DOHH2 (cell line): ENCODE measurements around the gene MMADHC.
"Not testable (repeated sequence)": the region's sequence is repeated elsewhere in the genome, so short reads cannot be mapped to it uniquely, and the experiment has no call there.

Experiments used
- H3F3A ChIP-seq: fragments of 200-600 bp; sonication (generic), shearing (Covaris generic); 2 replicates; pipeline ENCODE4 v1.6.0; 2016; ENCODE audit warnings: antibody characterized with exemption, mild to moderate bottlenecking; ENCODE audit not compliant: control insufficient read depth, insufficient read depth
- H3K27ac ChIP-seq: fragments of 200-600 bp; sonication (generic); 2 replicates; pipeline ENCODE4 v1.5.1; 2014; ENCODE audit warnings: low read depth, mild to moderate bottlenecking, low read length, moderate library complexity
- H3K27me3 ChIP-seq: fragments of 200-600 bp; sonication (generic); 2 replicates; pipeline ENCODE4 v1.6.1; 2014; ENCODE audit warnings: mild to moderate bottlenecking, low read length, mixed read lengths; ENCODE audit not compliant: control insufficient read depth
- H3K36me3 ChIP-seq: fragments of 200-600 bp; sonication (generic); 2 replicates; pipeline ENCODE4 v1.6.1; 2014; ENCODE audit warnings: mild to moderate bottlenecking, low read length, moderate library complexity, mixed read lengths; ENCODE audit not compliant: control insufficient read depth
- H3K4me1 ChIP-seq: fragments of 200-600 bp; sonication (generic); 2 replicates; pipeline ENCODE4 v1.6.1; 2014; ENCODE audit warnings: mild to moderate bottlenecking, low read length, mixed read lengths; ENCODE audit not compliant: control insufficient read depth
- H3K4me2 ChIP-seq: fragments of 200-600 bp; sonication (generic); 2 replicates; pipeline ENCODE4 v1.6.0; 2014; ENCODE audit warnings: mild to moderate bottlenecking, low read length, moderate library complexity
- H3K4me3 ChIP-seq: fragments of 200-600 bp; sonication (generic); 2 replicates; pipeline ENCODE4 v1.5.1; 2014; ENCODE audit warnings: mild to moderate bottlenecking, low read length, mixed read lengths
- H3K79me2 ChIP-seq: fragments of 200-600 bp; sonication (generic); 2 replicates; pipeline ENCODE4 v1.6.1; 2014; ENCODE audit warnings: mild to moderate bottlenecking, low read length, mixed read lengths; ENCODE audit not compliant: control insufficient read depth
- H3K9me2 ChIP-seq: fragments of 200-600 bp; sonication (generic); replicated peaks from 2 replicates; pipeline ENCODE4 v1.6.1; 2014; ENCODE audit warnings: mild to moderate bottlenecking, low read length, mixed read lengths; ENCODE audit not compliant: control insufficient read depth
- H3K9me3 ChIP-seq: fragments of 200-600 bp; sonication (generic); 2 replicates; pipeline ENCODE4 v1.6.1; 2014; ENCODE audit warnings: antibody characterized with exemption, low read length, mixed read lengths; ENCODE audit not compliant: control insufficient read depth, insufficient read depth
- H4K20me1 ChIP-seq: fragments of 200-600 bp; sonication (generic); 2 replicates; pipeline ENCODE4 v1.6.0; 2014; ENCODE audit warnings: low read depth, mild to moderate bottlenecking, antibody characterized with exemption, low read length, moderate library complexity; ENCODE audit not compliant: control insufficient read depth, insufficient read depth
- EZH2phosphoT487 ChIP-seq: fragments of 200-600 bp; sonication (generic); IDR thresholded peaks from 2 replicates; pipeline ENCODE4 v1.6.1; 2017; ENCODE audit warnings: borderline replicate concordance, mild to moderate bottlenecking, antibody characterized with exemption, low read length, moderate library complexity, mixed read lengths
- TF ChIP-seq, protein P1 (sequence below): fragments of 200-600 bp; sonication (generic); IDR thresholded peaks from one replicate; pipeline ENCODE4 v1.5.1; 2014; ENCODE audit warnings: antibody characterized with exemption, mild to moderate bottlenecking, low read depth, low read length; ENCODE audit not compliant: poor library complexity, severe bottlenecking

MMADHC gene

DNA sequence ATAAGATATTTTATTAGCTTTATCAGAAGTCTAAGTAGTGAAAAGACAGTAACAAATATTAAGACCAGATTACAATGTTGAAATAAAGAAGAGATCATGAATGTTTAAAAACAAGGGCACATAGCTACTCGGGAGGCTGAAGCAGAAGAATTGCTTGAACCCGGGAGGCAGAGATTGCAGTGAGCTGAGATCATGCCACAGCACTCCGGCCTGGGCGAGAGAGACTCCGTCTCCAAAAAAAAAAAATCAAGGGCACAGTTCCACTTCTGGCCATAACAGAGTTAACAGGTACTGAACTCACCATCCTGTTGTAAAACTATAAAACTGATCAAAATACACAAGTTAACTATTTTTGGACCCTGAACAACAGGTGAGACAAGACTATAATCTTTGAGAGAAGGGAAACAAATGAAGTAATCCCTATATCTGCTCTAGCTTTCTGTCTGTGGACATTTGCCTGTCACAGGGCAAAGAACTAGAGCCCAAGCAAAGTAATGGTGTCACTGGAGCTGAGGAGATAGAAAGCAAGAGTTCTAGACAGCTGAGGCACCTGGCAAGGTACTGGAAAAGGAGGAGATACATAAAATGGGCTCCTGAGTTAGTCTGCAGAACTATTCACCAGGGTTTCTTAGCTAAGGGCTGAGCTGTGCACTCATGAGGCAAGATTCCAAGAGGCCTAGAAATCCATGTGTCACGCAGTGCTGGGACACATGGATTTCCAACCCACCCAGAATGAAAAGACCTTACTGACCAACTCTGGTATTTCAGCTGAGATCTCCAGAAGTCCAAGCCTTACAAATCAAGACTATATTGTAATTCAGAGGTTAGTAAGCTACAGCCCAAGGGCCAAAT lies 15.2 kb downstream of the MMADHC start:
- Histone ChIP-seq H3K27me3 (no peaks in the 10 kb centered on the region), H3K36me3 (peaks cover 95% of the 10 kb centered on the region), H4K20me1 (no peaks in the 10 kb centered on the region), H3K9me3 (no peaks in the 10 kb centered on the region), H3K9me2 (no peaks in the 10 kb centered on the region), H3K27ac (no peak overlapping the region), H3K4me1 (no peaks in the 10 kb centered on the region), H3K4me2 (no peak overlapping the region), H3F3A (peaks cover 16% of the 10 kb centered on the region; the same call in 1 of the 2 replicates), H3K4me3 (no peak overlapping the region), H3K79me2 (peaks cover 12% of the 10 kb centered on the region)
- TF ChIP-seq EZH2phosphoT487 = no peak
- TF ChIP-seq, protein P1, sequence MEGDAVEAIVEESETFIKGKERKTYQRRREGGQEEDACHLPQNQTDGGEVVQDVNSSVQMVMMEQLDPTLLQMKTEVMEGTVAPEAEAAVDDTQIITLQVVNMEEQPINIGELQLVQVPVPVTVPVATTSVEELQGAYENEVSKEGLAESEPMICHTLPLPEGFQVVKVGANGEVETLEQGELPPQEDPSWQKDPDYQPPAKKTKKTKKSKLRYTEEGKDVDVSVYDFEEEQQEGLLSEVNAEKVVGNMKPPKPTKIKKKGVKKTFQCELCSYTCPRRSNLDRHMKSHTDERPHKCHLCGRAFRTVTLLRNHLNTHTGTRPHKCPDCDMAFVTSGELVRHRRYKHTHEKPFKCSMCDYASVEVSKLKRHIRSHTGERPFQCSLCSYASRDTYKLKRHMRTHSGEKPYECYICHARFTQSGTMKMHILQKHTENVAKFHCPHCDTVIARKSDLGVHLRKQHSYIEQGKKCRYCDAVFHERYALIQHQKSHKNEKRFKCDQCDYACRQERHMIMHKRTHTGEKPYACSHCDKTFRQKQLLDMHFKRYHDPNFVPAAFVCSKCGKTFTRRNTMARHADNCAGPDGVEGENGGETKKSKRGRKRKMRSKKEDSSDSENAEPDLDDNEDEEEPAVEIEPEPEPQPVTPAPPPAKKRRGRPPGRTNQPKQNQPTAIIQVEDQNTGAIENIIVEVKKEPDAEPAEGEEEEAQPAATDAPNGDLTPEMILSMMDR = no peak

DNA sequence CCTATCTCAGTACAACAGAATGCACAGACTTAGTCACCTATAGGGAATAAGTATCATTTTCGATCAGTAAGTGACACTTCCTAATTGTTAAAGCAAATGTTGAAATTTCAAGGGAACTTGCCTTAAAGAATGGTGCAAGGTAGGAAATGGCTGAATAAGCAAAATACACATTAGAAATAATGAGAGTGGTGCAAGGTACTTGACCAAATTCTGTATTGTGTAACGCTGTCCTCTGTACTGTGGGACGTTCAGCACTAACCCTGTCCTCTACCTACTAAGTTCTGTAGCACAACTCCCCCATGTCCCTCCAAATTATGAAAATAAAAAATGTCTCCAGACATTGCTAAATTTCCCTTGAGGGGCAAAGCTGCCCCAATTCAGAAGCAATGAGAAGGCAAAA lies 19.4 kb downstream of the MMADHC start:
- Histone ChIP-seq H3K4me2 (no peak overlapping the region), H3K27me3 (no peaks in the 10 kb centered on the region), H3K9me2 (no peaks in the 10 kb centered on the region), H3K36me3 (peaks cover 70% of the 10 kb centered on the region), H3K4me1 (peaks cover 19% of the 10 kb centered on the region), H3K9me3 (no peaks in the 10 kb centered on the region), H3K79me2 (peaks cover 7% of the 10 kb centered on the region), H3F3A (peaks cover 37% of the 10 kb centered on the region), H3K27ac (no peak overlapping the region), H3K4me3 (no peak overlapping the region), H4K20me1 (no peaks in the 10 kb centered on the region)
- no peak for TF ChIP-seq EZH2phosphoT487
- TF ChIP-seq, protein P1 = no peak

DNA sequence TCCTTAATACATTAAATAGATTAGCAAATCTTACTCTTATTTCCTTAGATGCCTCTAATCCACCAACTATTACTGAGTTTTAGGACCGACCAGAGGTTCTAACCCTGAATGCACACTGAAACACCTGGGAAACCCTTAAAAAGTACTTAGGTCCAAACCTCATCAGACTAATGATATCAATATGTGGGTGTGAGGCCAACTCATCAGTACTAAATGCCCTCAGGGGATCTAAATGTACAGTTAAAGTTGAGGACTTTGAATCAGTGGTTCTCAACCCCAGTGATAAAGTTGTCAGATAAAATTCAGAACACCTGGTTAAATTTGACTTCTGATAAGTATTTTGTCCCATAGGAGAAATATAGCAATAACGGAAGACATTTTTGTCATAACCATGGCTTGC lies 20.9 kb downstream of the MMADHC start:
- peaks cover 55% of the 10 kb centered on the region for H3K36me3 ChIP-seq

DNA sequence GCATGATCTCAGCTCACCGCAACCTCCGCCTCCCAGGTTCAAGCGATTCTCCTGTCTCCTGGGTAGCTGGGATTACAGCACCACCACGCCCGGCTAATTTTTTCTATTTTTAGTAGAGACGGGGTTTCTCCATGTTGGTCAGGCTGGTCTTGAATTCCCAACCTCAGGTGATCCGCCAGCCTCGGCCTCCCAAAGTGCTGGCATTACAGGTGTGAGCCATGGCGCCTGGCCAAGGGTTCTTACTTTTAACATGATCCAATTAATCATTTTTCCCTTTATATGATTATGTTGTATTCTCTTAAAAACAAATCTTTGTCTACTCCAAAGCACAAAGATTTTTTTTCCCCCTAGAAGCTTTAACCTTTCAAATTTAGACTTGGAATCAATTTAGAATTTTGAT lies 21.9 kb downstream of the MMADHC start:
- Histone ChIP-seq H3K36me3 (peaks cover 47% of the 10 kb centered on the region), H3F3A (peaks cover 33% of the 10 kb centered on the region), H3K4me1 (peaks cover 36% of the 10 kb centered on the region)
- H3K9me3 ChIP-seq, H3K4me3 ChIP-seq, H3K79me2 ChIP-seq, H3K27me3 ChIP-seq, H3K27ac ChIP-seq, H3K4me2 ChIP-seq, H4K20me1 ChIP-seq, H3K9me2 ChIP-seq: not testable (repeated sequence)

More for the DNA sequence above, 20.9 kb downstream of the MMADHC start:
- no peaks in the 10 kb centered on the region for H3K27me3 ChIP-seq
- H3K9me3 ChIP-seq = no peaks in the 10 kb centered on the region
- H3K4me2 ChIP-seq = no peak overlapping the region
- TF ChIP-seq, protein P1 = no peak
- no peak for TF ChIP-seq EZH2phosphoT487
- no peak overlapping the region for H3K4me3 ChIP-seq
- H3K4me1 ChIP-seq = peaks cover 34% of the 10 kb centered on the region
- no peaks in the 10 kb centered on the region for H3K9me2 ChIP-seq
- H3F3A ChIP-seq = peaks cover 37% of the 10 kb centered on the region
- H4K20me1 ChIP-seq = no peaks in the 10 kb centered on the region
- no peaks in the 10 kb centered on the region for H3K79me2 ChIP-seq
- no peak overlapping the region for H3K27ac ChIP-seq
